GM18508 (cell line): Measurements from ENCODE around the gene SOX8.

ENCODE experiments used
- ATAC-seq: cut with Tn5 transposase; IDR thresholded peaks from one replicate; pipeline ENCODE4 v1.9.1; 2021; ENCODE audit warnings: moderate number of reproducible peaks; ENCODE audit not compliant: insufficient read depth, unreplicated experiment

The SOX8 gene

GRCh38 chr16:971981-972315, 9.6 kb upstream of the SOX8 start:
- ATAC-seq, result no peak

DNA sequence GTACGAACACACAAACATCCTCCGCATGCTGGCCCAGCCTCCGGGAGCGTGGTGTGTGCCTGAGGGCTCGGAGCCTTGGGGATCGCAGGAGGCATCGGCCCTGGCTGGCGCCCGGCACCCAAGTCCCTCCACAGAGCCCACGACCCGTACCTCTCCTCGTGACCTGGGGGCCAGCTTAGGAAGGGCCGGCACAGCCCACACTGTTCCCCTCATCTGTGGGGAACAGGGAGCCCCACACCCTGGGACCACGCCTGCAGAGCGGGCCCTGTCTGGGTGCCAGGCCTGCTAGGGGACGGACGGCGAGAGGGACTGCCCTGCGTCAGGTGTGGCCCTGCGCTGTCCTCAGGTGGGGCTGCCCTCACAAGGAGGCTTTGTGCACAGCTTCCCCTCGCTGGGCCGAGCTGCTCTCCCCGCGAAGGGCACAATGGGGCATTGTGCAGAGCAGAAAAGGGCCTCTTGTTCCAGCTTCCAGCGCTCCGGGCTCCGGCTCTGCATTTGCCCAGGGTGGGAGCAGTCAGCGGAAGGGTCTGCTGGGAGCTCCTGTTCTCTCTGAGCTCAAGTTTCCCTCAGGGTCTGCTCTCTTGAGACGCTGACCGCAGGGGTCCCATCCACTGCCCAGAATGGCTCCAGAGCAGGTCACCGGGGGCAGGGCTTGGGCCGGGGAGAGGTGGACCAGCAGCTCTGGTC, 9.1 kb upstream of the SOX8 start:
- ATAC-seq, result no peak

DNA sequence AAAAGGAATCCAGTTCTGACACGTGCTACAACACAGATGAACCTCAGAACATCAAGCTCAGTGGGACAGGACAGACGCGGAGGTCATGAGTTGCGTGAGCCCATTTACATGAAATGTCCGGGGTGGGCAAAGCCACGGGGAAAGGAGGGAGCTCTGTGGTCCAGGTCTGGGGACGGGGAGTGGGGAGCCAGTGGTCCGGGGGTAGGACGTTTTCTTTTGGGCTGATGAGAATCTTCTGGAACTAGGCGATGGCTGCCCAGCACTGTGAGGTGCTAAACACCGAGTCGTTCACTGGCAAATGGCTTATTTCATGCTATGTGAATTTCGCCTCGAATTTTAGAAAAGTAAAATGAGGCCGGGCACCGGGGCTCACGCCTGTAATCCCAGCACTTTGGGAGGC, 8.2 kb upstream of the SOX8 start:
- ATAC-seq, result no peak

DNA sequence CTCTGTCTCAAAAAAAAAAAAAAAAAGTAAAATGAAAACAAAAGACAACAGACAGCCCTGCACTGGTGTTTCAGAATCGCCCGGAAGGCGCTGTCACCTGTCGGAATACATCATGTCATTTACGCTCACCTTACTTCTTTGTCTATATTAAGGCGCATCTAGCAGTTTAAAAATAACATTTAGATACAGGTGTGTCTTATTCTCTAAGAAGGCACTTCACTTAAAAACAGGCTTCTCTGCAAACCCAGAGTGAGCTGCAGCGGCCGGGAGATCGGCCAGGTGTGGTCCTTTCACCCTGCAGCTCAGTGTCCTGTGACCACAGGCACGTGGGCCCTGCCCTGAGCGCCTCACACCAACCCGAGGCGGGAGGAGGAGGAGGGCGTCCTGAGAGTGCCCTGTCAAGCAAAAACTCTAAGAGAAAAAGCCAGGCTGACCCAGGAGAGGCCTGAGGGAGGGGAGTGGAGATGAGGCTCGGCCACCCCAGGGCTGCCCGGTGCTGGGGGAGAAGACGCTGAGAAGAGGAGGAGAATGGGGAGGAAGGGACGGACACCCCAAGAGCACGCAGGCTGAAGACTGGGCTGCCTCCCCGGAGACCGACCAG, 7.5 kb upstream of the SOX8 start:
- ATAC-seq, result no peak

- ATAC-seq, result no peak
These were observed 6.8 kb upstream of the SOX8 start for GRCh38 chr16:974611-975261.

GRCh38 chr16:975291-975690, 6.3 kb upstream of the SOX8 start:
- ATAC-seq, result no peak

DNA sequence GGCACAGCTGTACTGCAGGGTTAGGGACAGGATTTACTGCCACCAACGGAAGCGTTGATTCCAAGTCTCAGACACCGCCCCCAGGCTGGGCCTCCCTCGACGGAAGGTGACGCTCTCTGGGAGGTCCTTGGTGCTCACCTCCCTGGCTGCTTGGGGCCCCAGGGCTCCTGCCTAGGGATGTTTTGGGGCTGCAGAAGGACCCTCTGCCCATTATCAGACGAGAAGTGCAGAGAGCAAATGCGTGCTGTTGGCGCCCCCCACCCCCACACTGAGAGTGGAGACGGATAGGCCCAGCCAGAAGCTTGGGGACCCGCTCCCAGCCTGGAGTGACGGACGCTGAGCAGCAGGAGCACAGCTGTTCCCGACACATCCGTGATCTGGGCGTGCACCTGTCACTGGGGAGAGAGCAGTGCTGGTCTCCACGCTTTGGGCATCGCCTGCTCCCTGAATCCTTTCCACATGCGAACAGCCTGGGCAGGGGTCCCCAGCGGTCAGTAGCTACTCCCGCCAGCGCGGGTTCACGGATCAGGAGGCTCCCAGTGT, 5.1 kb upstream of the SOX8 start:
- ATAC-seq, result no peak

DNA sequence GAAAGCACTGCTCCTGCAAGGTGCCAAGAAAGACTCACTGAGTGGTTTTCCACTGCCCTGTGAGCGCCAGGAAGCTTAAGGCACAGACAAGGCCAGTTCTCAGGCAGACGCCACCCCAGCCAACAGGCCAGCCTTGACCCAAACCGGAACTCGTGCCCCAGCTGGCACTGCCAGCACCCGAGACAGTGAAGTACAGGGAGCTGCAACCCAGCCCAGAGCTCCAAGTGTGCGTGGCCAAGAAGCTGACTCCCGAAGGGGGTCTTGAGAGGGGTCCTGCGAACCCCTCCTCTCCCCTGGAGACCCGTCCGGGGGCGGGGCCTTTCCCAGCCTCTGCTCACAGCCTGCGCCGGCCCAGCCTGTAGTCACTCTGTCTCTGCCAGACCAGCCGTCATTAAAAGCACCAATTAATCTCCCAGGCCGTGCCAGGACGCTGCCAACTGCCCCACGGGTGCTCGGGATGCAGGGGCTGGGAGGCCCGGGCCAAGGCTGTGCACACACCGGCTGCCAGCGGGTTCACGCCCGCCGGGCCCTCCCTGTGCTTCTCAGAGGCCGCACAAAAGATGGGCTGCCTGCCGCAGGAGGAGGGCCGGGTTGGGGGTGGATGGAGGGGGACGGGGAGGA, 4.4 kb upstream of the SOX8 start:
- ATAC-seq, result no peak

GRCh38 chr16:977896-978295, 3.7 kb upstream of the SOX8 start:
- ATAC-seq, result no peak

DNA sequence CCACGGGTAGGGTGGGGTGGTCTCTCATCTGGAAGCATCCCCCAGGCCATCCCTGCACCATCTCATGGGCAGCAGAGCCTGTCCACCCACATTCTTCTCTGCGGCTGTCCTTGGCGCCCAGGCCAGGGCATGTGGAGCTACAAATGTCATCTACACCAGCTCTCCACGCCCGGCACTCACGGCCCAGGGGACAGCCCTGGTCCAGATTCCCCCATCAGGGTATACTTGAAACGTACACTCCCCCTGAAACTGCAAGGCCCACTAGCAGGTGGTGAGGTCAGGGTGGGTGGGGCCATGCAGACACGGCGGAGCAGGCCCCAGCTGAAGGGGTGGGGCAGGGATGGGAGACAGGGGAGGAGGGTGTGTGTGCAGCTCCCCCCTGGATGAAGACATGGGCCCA, 3.2 kb upstream of the SOX8 start:
- ATAC-seq, result no peak

GRCh38 chr16:979147-979546, 2.4 kb upstream of the SOX8 start:
- no peak for ATAC-seq

GRCh38 chr16:979859-980594, 1.5 kb upstream of the SOX8 start:
- ATAC-seq, result no peak

DNA sequence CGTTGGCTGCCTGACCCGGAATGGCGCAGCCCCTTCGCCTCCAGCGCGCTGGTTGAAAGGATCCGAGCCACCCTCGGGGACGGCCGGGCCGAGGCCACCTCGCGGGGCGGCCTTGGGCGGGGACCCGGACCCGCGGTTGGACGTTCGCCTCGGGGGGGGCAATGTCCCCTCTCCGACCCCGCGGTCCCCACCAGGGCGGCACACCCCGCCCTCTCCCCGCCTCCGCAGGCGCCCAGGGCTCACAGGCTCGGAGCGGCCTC, 1.0 kb upstream of the SOX8 start:
- no peak for ATAC-seq

DNA sequence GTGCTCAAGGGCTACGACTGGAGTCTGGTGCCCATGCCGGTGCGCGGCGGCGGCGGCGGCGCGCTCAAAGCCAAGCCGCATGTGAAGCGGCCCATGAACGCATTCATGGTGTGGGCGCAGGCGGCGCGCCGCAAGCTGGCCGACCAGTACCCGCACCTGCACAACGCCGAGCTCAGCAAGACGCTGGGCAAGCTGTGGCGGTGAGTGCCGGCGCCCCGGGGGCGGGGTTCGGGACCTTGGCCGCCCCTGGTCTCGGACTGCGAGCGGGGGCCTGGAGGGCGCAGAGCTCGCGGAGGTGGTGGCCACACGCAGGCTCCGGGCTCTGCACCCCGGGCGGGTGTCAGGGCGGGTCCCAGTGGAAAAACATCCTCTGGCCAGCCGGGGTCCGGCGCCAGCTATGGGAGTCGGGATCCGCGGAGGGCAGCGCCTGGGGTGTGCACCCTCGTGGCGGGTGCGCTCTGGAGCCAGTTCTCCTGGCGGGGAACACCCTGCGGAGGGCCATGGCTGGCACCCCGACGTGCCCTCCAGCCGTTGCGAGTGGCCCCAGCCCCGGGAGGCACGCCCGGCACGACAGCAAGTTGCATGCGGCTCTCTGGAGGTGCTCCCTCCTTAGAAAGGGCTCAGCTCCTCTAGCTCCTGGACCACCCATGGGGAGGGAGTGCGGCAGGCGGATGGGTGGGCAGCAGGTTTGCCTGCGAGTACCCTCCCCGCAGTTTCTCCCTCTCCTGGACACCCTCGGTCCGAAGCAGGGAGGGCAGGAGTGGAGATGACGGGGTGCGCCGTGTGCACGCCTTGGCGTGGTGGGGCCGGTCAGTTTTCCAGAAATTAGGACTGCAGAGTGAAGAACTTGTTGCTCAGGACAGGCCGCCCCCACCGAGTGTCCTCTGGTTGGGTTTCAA, 824 bp downstream of the SOX8 start:
- ATAC-seq, result no peak

- ATAC-seq, result no peak
These were observed 1.8 kb downstream of the SOX8 start for GRCh38 chr16:983044-984030.

- ATAC-seq, result no peak
These were observed 2.6 kb downstream of the SOX8 start for GRCh38 chr16:984121-984694.

DNA sequence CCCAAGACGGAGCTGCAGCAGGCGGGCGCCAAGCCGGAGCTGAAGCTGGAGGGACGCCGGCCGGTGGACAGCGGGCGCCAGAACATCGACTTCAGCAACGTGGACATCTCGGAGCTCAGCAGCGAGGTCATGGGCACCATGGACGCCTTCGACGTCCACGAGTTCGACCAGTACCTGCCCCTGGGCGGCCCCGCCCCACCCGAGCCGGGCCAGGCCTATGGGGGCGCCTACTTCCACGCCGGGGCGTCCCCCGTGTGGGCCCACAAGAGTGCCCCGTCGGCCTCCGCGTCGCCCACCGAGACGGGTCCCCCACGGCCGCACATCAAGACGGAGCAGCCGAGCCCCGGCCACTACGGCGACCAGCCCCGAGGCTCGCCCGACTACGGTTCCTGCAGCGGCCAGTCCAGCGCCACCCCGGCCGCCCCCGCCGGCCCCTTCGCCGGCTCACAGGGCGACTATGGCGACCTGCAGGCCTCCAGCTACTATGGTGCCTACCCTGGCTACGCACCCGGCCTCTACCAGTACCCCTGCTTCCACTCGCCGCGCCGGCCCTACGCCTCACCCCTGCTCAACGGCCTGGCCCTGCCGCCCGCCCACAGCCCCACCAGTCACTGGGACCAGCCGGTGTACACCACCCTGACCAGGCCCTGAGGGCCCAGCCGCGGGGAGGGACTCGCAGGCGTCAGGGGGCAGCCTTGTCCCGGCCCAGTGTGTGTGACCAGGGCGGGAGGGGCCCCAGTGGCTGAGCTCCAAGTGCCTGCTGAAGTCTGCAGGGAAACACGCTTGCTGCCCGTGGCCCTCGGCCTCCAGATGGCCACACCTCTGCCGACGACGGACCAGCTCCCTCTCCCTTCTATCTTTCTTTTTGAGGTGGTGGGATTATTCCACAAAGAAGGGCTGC, 3.4 kb downstream of the SOX8 start:
- ATAC-seq, result no peak
